ENCODE results near the gene STX4. TPM values are rescaled to one million over a fixed set of nuclear protein-coding genes. Genes with fewer than 3 reads are reported as not detected.

STX4 gene
- total RNA-seq, 1 donor from 2014 or later: 6.6 TPM

GRCh38 chr16:31020536-31020935, 12.8 kb upstream of the STX4 start:
- no peaks in the 10 kb centered on the region for H3K4me1 ChIP-seq
- no peak for TF ChIP-seq EZH2 (IDR thresholded peaks at IDR 0.05)
- TF ChIP-seq CTCF (IDR thresholded peaks at IDR 0.05): no peak
- TF ChIP-seq EZH2phosphoT487 (IDR thresholded peaks at IDR 0.05): no peak
- H2AFZ ChIP-seq (replicated peaks): no peak overlapping the region
- DNase-seq (ENCODE audit: low spot score): no peak
- H3K27me3 Mint-ChIP-seq (ENCODE audit: insufficient read depth, low read depth): peaks cover 10% of the 10 kb centered on the region
- H3K4me3 ChIP-seq: no peak overlapping the region
- no peak overlapping the region for H3K27ac ChIP-seq
- H3K79me2 ChIP-seq (ENCODE audit: low read depth): no peaks in the 10 kb centered on the region
- no peaks in the 10 kb centered on the region for H3K36me3 ChIP-seq
- H3K27me3 ChIP-seq: no peaks in the 10 kb centered on the region
- H3K36me3 Mint-ChIP-seq: no peaks in the 10 kb centered on the region
- peaks cover 2% of the 10 kb centered on the region for H3K9me3 Mint-ChIP-seq
- H3F3A ChIP-seq (ENCODE audit: low read depth): no peaks in the 10 kb centered on the region
- H3K27ac Mint-ChIP-seq: no peak overlapping the region
- H4K20me1 ChIP-seq (ENCODE audit: low read depth): no peaks in the 10 kb centered on the region
- H3K4me3 Mint-ChIP-seq: no peak overlapping the region
- H3K4me1 Mint-ChIP-seq: no peaks in the 10 kb centered on the region
- no peaks in the 10 kb centered on the region for H3K9me3 ChIP-seq (ENCODE audit: low read depth)
- no peak overlapping the region for H3K9ac ChIP-seq
- no peak overlapping the region for H3K4me2 ChIP-seq

GRCh38 chr16:31022544-31023251, 10.7 kb upstream of the STX4 start:
- Histone ChIP-seq H2AFZ (replicated peaks) (no peak overlapping the region), H3K79me2 (ENCODE audit: low read depth) (no peaks in the 10 kb centered on the region), H3F3A (ENCODE audit: low read depth) (no peaks in the 10 kb centered on the region), H3K36me3 (no peaks in the 10 kb centered on the region), H3K4me1 (no peaks in the 10 kb centered on the region), H4K20me1 (ENCODE audit: low read depth) (no peaks in the 10 kb centered on the region), H3K9ac (no peak overlapping the region), H3K9me3 (ENCODE audit: low read depth) (no peaks in the 10 kb centered on the region), H3K4me2 (no peak overlapping the region), H3K27ac (no peak overlapping the region), H3K4me3 (no peak overlapping the region), H3K27me3 (no peaks in the 10 kb centered on the region)
- DNase-seq (ENCODE audit: low spot score): no peak
- Mint-ChIP-seq H3K27me3 (ENCODE audit: insufficient read depth, low read depth) (peaks cover 7% of the 10 kb centered on the region), H3K9me3 (peaks cover 2% of the 10 kb centered on the region), H3K4me1 (no peaks in the 10 kb centered on the region), H3K4me3 (no peak overlapping the region), H3K27ac (no peak overlapping the region), H3K36me3 (no peaks in the 10 kb centered on the region)
- TF ChIP-seq EZH2 (IDR thresholded peaks at IDR 0.05) (no peak), EZH2phosphoT487 (IDR thresholded peaks at IDR 0.05) (no peak), CTCF (IDR thresholded peaks at IDR 0.05) (no peak)

- H4K20me1 ChIP-seq (ENCODE audit: low read depth): no peaks in the 10 kb centered on the region
- Mint-ChIP-seq H3K27ac (no peak overlapping the region), H3K36me3 (no peaks in the 10 kb centered on the region), H3K9me3 (peaks cover 2% of the 10 kb centered on the region), H3K4me1 (no peaks in the 10 kb centered on the region), H3K4me3 (no peak overlapping the region), H3K27me3 (ENCODE audit: insufficient read depth, low read depth) (peaks cover 5% of the 10 kb centered on the region)
- no peaks in the 10 kb centered on the region for H3K9me3 ChIP-seq (ENCODE audit: low read depth)
- H3K27ac ChIP-seq: no peak overlapping the region
- H3K4me2 ChIP-seq: no peak overlapping the region
- H2AFZ ChIP-seq (replicated peaks): no peak overlapping the region
- no peaks in the 10 kb centered on the region for H3K27me3 ChIP-seq
- H3K4me3 ChIP-seq: no peak overlapping the region
- TF ChIP-seq CTCF (IDR thresholded peaks at IDR 0.05): no peak
- TF ChIP-seq EZH2 (IDR thresholded peaks at IDR 0.05): no peak
- TF ChIP-seq EZH2phosphoT487 (IDR thresholded peaks at IDR 0.05): no peak
- H3K9ac ChIP-seq: no peak overlapping the region
- DNase-seq (ENCODE audit: low spot score): no peak
- H3K36me3 ChIP-seq: no peaks in the 10 kb centered on the region
- H3K4me1 ChIP-seq: no peaks in the 10 kb centered on the region
- no peaks in the 10 kb centered on the region for H3K79me2 ChIP-seq (ENCODE audit: low read depth)
- H3F3A ChIP-seq (ENCODE audit: low read depth): no peaks in the 10 kb centered on the region
Observed at GRCh38 chr16:31023252-31023602, 10.1 kb upstream of the STX4 start.
